Activated naive CD8-positive, alpha-beta T cell treated with anti-CD3 and anti-CD28 coated beads, Interleukin-2, amount 50 U/mL, for 24 hours (primary cell): ENCODE measurements around the gene SYT17.

Source experiments
- ATAC-seq: fragments of 150-1000 bp; cut with Tn5 transposase; one replicate; pipeline ENCODE4 v1.10.0; 2021
- DNase-seq: peaks from one replicate; pipeline ENCODE4 v3.0.0; 2021
- H3K27ac Mint-ChIP-seq: one replicate; pipeline ENCODE4 v1.8.0; 2021; ENCODE audit warnings: mild to moderate bottlenecking, mixed read lengths
- H3K27me3 Mint-ChIP-seq: one replicate; pipeline ENCODE4 v1.8.0; 2021; ENCODE audit warnings: mixed read lengths
- H3K36me3 Mint-ChIP-seq: one replicate; pipeline ENCODE4 v1.8.0; 2021; ENCODE audit warnings: low read depth, mixed read lengths
- H3K4me1 Mint-ChIP-seq: one replicate; pipeline ENCODE4 v1.8.0; 2021; ENCODE audit warnings: mixed read lengths
- H3K4me3 Mint-ChIP-seq: one replicate; pipeline ENCODE4 v1.8.0; 2021; ENCODE audit warnings: mild to moderate bottlenecking, moderate library complexity, mixed read lengths
- H3K9me3 Mint-ChIP-seq: one replicate; pipeline ENCODE4 v1.8.0; 2021; ENCODE audit warnings: mixed read lengths

Gene SYT17

GRCh38 chr16:19266774-19267173 lies 98.7 kb downstream of the SYT17 start:
- Mint-ChIP-seq H3K27me3 (no peaks in the 10 kb centered on the region), H3K4me1 (no peaks in the 10 kb centered on the region), H3K27ac (no peak overlapping the region), H3K4me3 (no peak overlapping the region), H3K36me3 (no peaks in the 10 kb centered on the region), H3K9me3 (peaks cover 22% of the 10 kb centered on the region)
- DNase-seq (no peak), ATAC-seq (no peak)

GRCh38 chr16:19269098-19269497 lies 101.1 kb downstream of the SYT17 start:
- Mint-ChIP-seq H3K27ac (no peak overlapping the region), H3K4me3 (no peak overlapping the region), H3K27me3 (no peaks in the 10 kb centered on the region), H3K36me3 (no peaks in the 10 kb centered on the region), H3K9me3 (peaks cover 22% of the 10 kb centered on the region), H3K4me1 (no peaks in the 10 kb centered on the region)
- DNase-seq, result no peak
- ATAC-seq, result no peak

GRCh38 chr16:19274165-19274797 lies 106.2 kb downstream of the SYT17 start:
- Mint-ChIP-seq H3K36me3 (no peaks in the 10 kb centered on the region), H3K4me3 (no peak overlapping the region), H3K9me3 (no peaks in the 10 kb centered on the region), H3K4me1 (no peaks in the 10 kb centered on the region), H3K27me3 (no peaks in the 10 kb centered on the region), H3K27ac (no peak overlapping the region)
- DNase-seq (no peak), ATAC-seq (no peak)

GRCh38 chr16:19278403-19278802 lies 110.4 kb downstream of the SYT17 start:
- Mint-ChIP-seq H3K4me3 (no peak overlapping the region), H3K27ac (no peak overlapping the region), H3K9me3 (no peaks in the 10 kb centered on the region), H3K36me3 (no peaks in the 10 kb centered on the region), H3K27me3 (peaks cover 5% of the 10 kb centered on the region), H3K4me1 (no peaks in the 10 kb centered on the region)
- DNase-seq, result no peak
- no peak for ATAC-seq

- H3K9me3 Mint-ChIP-seq, result no peaks in the 10 kb centered on the region
- no peak overlapping the region for H3K27ac Mint-ChIP-seq
- no peaks in the 10 kb centered on the region for H3K36me3 Mint-ChIP-seq
- ATAC-seq (no peak), DNase-seq (no peak)
- H3K4me1 Mint-ChIP-seq, result no peaks in the 10 kb centered on the region
- peaks cover 5% of the 10 kb centered on the region for H3K27me3 Mint-ChIP-seq
- H3K4me3 Mint-ChIP-seq, result no peak overlapping the region
Measured at GRCh38 chr16:19281246-19281645, 113.2 kb downstream of the SYT17 start.

- Mint-ChIP-seq H3K27me3 (peaks cover 5% of the 10 kb centered on the region), H3K4me1 (no peaks in the 10 kb centered on the region)
Measured at GRCh38 chr16:19282101-19282500, 114.1 kb downstream of the SYT17 start.

GRCh38 chr16:19283637-19284036 lies 115.6 kb downstream of the SYT17 start:
- Mint-ChIP-seq H3K4me3 (no peak overlapping the region), H3K27ac (no peak overlapping the region), H3K4me1 (no peaks in the 10 kb centered on the region), H3K9me3 (no peaks in the 10 kb centered on the region), H3K27me3 (peaks cover 8% of the 10 kb centered on the region), H3K36me3 (no peaks in the 10 kb centered on the region)
- ATAC-seq (no peak), DNase-seq (no peak)

More at GRCh38 chr16:19282101-19282500, 114.1 kb downstream of the SYT17 start:
- Mint-ChIP-seq H3K27ac (no peak overlapping the region), H3K36me3 (no peaks in the 10 kb centered on the region), H3K9me3 (no peaks in the 10 kb centered on the region), H3K4me3 (no peak overlapping the region)
- ATAC-seq (no peak), DNase-seq (no peak)

- Mint-ChIP-seq H3K4me3 (no peak overlapping the region), H3K36me3 (no peaks in the 10 kb centered on the region), H3K27me3 (peaks cover 8% of the 10 kb centered on the region), H3K27ac (no peak overlapping the region), H3K9me3 (no peaks in the 10 kb centered on the region), H3K4me1 (no peaks in the 10 kb centered on the region)
- no peak for DNase-seq
- ATAC-seq, result no peak
Measured at GRCh38 chr16:19284207-19284606, 116.2 kb downstream of the SYT17 start.

- Mint-ChIP-seq H3K27ac (no peak within 1 kb of the TSS), H3K27me3 (peaks cover 11% of the 10 kb centered on the region), H3K9me3 (no peaks in the 10 kb centered on the region), H3K4me1 (no peaks in the 10 kb centered on the region), H3K4me3 (no peak within 1 kb of the TSS), H3K36me3 (no peaks in the 10 kb centered on the region)
- ATAC-seq (no peak), DNase-seq (no peak)
Measured at GRCh38 chr16:19285431-19285830, 117.4 kb downstream of the SYT17 start, which contains the start of gene CLEC19A. TSS of gene CLEC19A (plus strand) at chr16:19285731. CDS start at chr16:19285852, 121 bp downstream.

- Mint-ChIP-seq H3K4me1 (no peaks in the 10 kb centered on the region), H3K27me3 (peaks cover 10% of the 10 kb centered on the region), H3K27ac (no peak overlapping the region), H3K36me3 (no peaks in the 10 kb centered on the region), H3K9me3 (no peaks in the 10 kb centered on the region), H3K4me3 (no peak overlapping the region)
- ATAC-seq, result no peak
- DNase-seq, result no peak
Measured at GRCh38 chr16:19286827-19287226, 118.8 kb downstream of the SYT17 start.

- Mint-ChIP-seq H3K27ac (no peak overlapping the region), H3K4me3 (no peak overlapping the region), H3K36me3 (no peaks in the 10 kb centered on the region), H3K9me3 (no peaks in the 10 kb centered on the region), H3K27me3 (peaks cover 7% of the 10 kb centered on the region), H3K4me1 (no peaks in the 10 kb centered on the region)
- ATAC-seq, result no peak
- no peak for DNase-seq
Measured at GRCh38 chr16:19287241-19287640, 119.2 kb downstream of the SYT17 start.

- Mint-ChIP-seq H3K36me3 (no peaks in the 10 kb centered on the region), H3K9me3 (peaks cover 3% of the 10 kb centered on the region), H3K4me1 (peaks cover 13% of the 10 kb centered on the region), H3K4me3 (no peak overlapping the region), H3K27me3 (peaks cover 13% of the 10 kb centered on the region), H3K27ac (no peak overlapping the region)
- ATAC-seq, result no peak
- no peak for DNase-seq
Measured at GRCh38 chr16:19288872-19289799, 121.1 kb downstream of the SYT17 start.

- H3K4me3 Mint-ChIP-seq, result no peak overlapping the region
- H3K36me3 Mint-ChIP-seq, result no peaks in the 10 kb centered on the region
- H3K4me1 Mint-ChIP-seq, result peaks cover 21% of the 10 kb centered on the region
- H3K27ac Mint-ChIP-seq, result no peak overlapping the region
- no peak for ATAC-seq
- H3K9me3 Mint-ChIP-seq, result peaks cover 11% of the 10 kb centered on the region
- no peak for DNase-seq
- H3K27me3 Mint-ChIP-seq, result peaks cover 13% of the 10 kb centered on the region
Measured at GRCh38 chr16:19289811-19290485, 121.9 kb downstream of the SYT17 start.

GRCh38 chr16:19290860-19291259 lies 122.8 kb downstream of the SYT17 start:
- peaks cover 13% of the 10 kb centered on the region for H3K27me3 Mint-ChIP-seq
- H3K4me1 Mint-ChIP-seq, result peaks cover 25% of the 10 kb centered on the region
- ATAC-seq, result no peak
- no peak overlapping the region for H3K27ac Mint-ChIP-seq
- H3K4me3 Mint-ChIP-seq, result no peak overlapping the region
- no peaks in the 10 kb centered on the region for H3K36me3 Mint-ChIP-seq
- no peak for DNase-seq
- H3K9me3 Mint-ChIP-seq, result peaks cover 15% of the 10 kb centered on the region

- no peak overlapping the region for H3K27ac Mint-ChIP-seq
- ATAC-seq, result no peak
Measured at GRCh38 chr16:19291475-19291874, 123.4 kb downstream of the SYT17 start.

More at GRCh38 chr16:19291475-19291874, 123.4 kb downstream of the SYT17 start:
- Mint-ChIP-seq H3K36me3 (no peaks in the 10 kb centered on the region), H3K4me3 (no peak overlapping the region), H3K9me3 (peaks cover 15% of the 10 kb centered on the region), H3K4me1 (peaks cover 25% of the 10 kb centered on the region), H3K27me3 (peaks cover 13% of the 10 kb centered on the region)
- DNase-seq, result no peak
